HL-60 (cell line): ENCODE results near the gene ANO3.

Experiments
- GABPA ChIP-seq: IDR thresholded peaks from 2 replicates; pipeline ENCODE4 v1.6.1; 2012; ENCODE audit warnings: low read depth
- POLR2AphosphoS5 ChIP-seq: IDR thresholded peaks from 2 replicates; pipeline ENCODE4 v1.6.1; 2012; ENCODE audit warnings: low read depth
- TF ChIP-seq, protein P1 (sequence below): IDR thresholded peaks from one replicate; pipeline ENCODE4 v1.5.1; 2011; ENCODE audit warnings: low read length, control low read depth, inconsistent platforms; ENCODE audit not compliant: insufficient read depth

GRCh38 chr11:26599425-26599824, 267.5 kb downstream of the ANO3 start:
- TF ChIP-seq GABPA, result no peak
- no peak for TF ChIP-seq POLR2AphosphoS5
- TF ChIP-seq, protein P1, sequence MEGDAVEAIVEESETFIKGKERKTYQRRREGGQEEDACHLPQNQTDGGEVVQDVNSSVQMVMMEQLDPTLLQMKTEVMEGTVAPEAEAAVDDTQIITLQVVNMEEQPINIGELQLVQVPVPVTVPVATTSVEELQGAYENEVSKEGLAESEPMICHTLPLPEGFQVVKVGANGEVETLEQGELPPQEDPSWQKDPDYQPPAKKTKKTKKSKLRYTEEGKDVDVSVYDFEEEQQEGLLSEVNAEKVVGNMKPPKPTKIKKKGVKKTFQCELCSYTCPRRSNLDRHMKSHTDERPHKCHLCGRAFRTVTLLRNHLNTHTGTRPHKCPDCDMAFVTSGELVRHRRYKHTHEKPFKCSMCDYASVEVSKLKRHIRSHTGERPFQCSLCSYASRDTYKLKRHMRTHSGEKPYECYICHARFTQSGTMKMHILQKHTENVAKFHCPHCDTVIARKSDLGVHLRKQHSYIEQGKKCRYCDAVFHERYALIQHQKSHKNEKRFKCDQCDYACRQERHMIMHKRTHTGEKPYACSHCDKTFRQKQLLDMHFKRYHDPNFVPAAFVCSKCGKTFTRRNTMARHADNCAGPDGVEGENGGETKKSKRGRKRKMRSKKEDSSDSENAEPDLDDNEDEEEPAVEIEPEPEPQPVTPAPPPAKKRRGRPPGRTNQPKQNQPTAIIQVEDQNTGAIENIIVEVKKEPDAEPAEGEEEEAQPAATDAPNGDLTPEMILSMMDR, result no peak
